Muscle layer of duodenum (tissue), 2 donors: ENCODE results near the gene GPR84.

Experiments used
- H3K27ac ChIP-seq: one replicate; pipeline ENCODE4 v1.7.0; 2013; ENCODE audit warnings: mild to moderate bottlenecking, low read length
- H3K27me3 ChIP-seq: one replicate; pipeline ENCODE4 v1.7.0; 2013; ENCODE audit warnings: low read depth, mild to moderate bottlenecking, control low read depth, low read length
- H3K36me3 ChIP-seq, 2 donors: one replicate each; pipeline ENCODE4 v1.7.0; 2013; ENCODE audit warnings: low read length in 2 of 2, control low read depth in 1 of 2, mild to moderate bottlenecking in 1 of 2; ENCODE audit not compliant: insufficient read depth in 2 of 2, control insufficient read depth in 1 of 2
- H3K4me1 ChIP-seq, 2 donors: one replicate each; pipeline ENCODE4 v1.7.0; 2013; ENCODE audit warnings: low read length in 2 of 2, mild to moderate bottlenecking in 2 of 2, control low read depth in 1 of 2, moderate library complexity in 1 of 2; ENCODE audit not compliant: insufficient read depth in 2 of 2, control insufficient read depth in 1 of 2
- H3K4me3 ChIP-seq, 2 donors: one replicate each; pipeline ENCODE4 v1.7.0; 2013; ENCODE audit warnings: low read length in 2 of 2, low read depth in 1 of 2, mild to moderate bottlenecking in 1 of 2
- H3K9me3 ChIP-seq, 2 donors: one replicate each; pipeline ENCODE4 v1.7.0; 2013; ENCODE audit warnings: low read length in 2 of 2, control low read depth in 1 of 2, mild to moderate bottlenecking in 1 of 2; ENCODE audit not compliant: control insufficient read depth in 1 of 2
- donor health status: healthy.

The GPR84 gene

GRCh38 chr12:54390668-54391551 lies 26.6 kb upstream of the GPR84 start:
- Histone ChIP-seq H3K27me3 (no peaks in the 10 kb centered on the region), H3K4me3 (peak overlapping the region in 1 of 2 donors; percentile 47), H3K4me1 (peaks cover 6 to 17% of the 10 kb centered on the region in 2 donors), H3K27ac (no peak overlapping the region), H3K36me3 (peaks cover 9 to 18% of the 10 kb centered on the region in 2 donors), H3K9me3 (no peaks in the 10 kb centered on the region)

- no peak overlapping the region for H3K4me3 ChIP-seq
Observed at GRCh38 chr12:54390176-54390667, 25.9 kb upstream of the GPR84 start.

GRCh38 chr12:54389607-54390175 lies 25.4 kb upstream of the GPR84 start:
- Histone ChIP-seq H3K27ac (no peak overlapping the region), H3K4me3 (no peak overlapping the region), H3K9me3 (no peaks in the 10 kb centered on the region), H3K36me3 (peaks cover 5 to 6% of the 10 kb centered on the region in 2 donors), H3K4me1 (peaks cover 6 to 13% of the 10 kb centered on the region in 2 donors), H3K27me3 (no peaks in the 10 kb centered on the region)

More at GRCh38 chr12:54390176-54390667, 25.9 kb upstream of the GPR84 start:
- Histone ChIP-seq H3K27me3 (no peaks in the 10 kb centered on the region), H3K4me1 (peaks cover 6 to 13% of the 10 kb centered on the region in 2 donors), H3K36me3 (peaks cover 5 to 11% of the 10 kb centered on the region in 2 donors), H3K27ac (no peak overlapping the region), H3K9me3 (no peaks in the 10 kb centered on the region)

- H3K4me3 ChIP-seq = no peak overlapping the region
- H3K4me1 ChIP-seq = peaks cover 6 to 13% of the 10 kb centered on the region in 2 donors
- H3K36me3 ChIP-seq = peaks cover 5% of the 10 kb centered on the region in 2 donors
- no peaks in the 10 kb centered on the region for H3K9me3 ChIP-seq
- H3K27me3 ChIP-seq = no peaks in the 10 kb centered on the region
- H3K27ac ChIP-seq = no peak overlapping the region
Observed at GRCh38 chr12:54389134-54389508, 24.8 kb upstream of the GPR84 start.

- peaks cover 6 to 13% of the 10 kb centered on the region in 2 donors for H3K4me1 ChIP-seq
- H3K4me3 ChIP-seq = no peak overlapping the region
- H3K27ac ChIP-seq = no peak overlapping the region
- no peaks in the 10 kb centered on the region for H3K9me3 ChIP-seq
- peaks cover 0 to 5% of the 10 kb centered on the region in 2 donors for H3K36me3 ChIP-seq
- no peaks in the 10 kb centered on the region for H3K27me3 ChIP-seq
Observed at GRCh38 chr12:54388237-54389133, 24.2 kb upstream of the GPR84 start.

- no peak overlapping the region for H3K4me3 ChIP-seq
- H3K27ac ChIP-seq = no peak overlapping the region
- no peaks in the 10 kb centered on the region for H3K27me3 ChIP-seq
- peaks cover 6% of the 10 kb centered on the region in 2 donors for H3K4me1 ChIP-seq
- no peaks in the 10 kb centered on the region for H3K36me3 ChIP-seq
- no peaks in the 10 kb centered on the region for H3K9me3 ChIP-seq
Observed at GRCh38 chr12:54387114-54387467, 22.8 kb upstream of the GPR84 start.

GRCh38 chr12:54386403-54387113 lies 22.3 kb upstream of the GPR84 start:
- Histone ChIP-seq H3K4me1 (peaks cover 3 to 6% of the 10 kb centered on the region in 2 donors), H3K4me3 (no peak overlapping the region), H3K9me3 (no peaks in the 10 kb centered on the region), H3K27ac (no peak overlapping the region), H3K36me3 (no peaks in the 10 kb centered on the region), H3K27me3 (no peaks in the 10 kb centered on the region)

GRCh38 chr12:54385251-54385914 lies 21.1 kb upstream of the GPR84 start:
- H3K27ac ChIP-seq = peak overlapping the region; percentile 67
- H3K4me3 ChIP-seq = no peak overlapping the region
- no peaks in the 10 kb centered on the region for H3K9me3 ChIP-seq
- peaks cover 0 to 6% of the 10 kb centered on the region in 2 donors for H3K4me1 ChIP-seq
- H3K27me3 ChIP-seq = no peaks in the 10 kb centered on the region
- no peaks in the 10 kb centered on the region for H3K36me3 ChIP-seq

- peaks cover 0 to 9% of the 10 kb centered on the region in 2 donors for H3K4me1 ChIP-seq
- no peaks in the 10 kb centered on the region for H3K9me3 ChIP-seq
- H3K36me3 ChIP-seq = no peaks in the 10 kb centered on the region
- H3K27me3 ChIP-seq = no peaks in the 10 kb centered on the region
- peak within 1 kb of the TSS in 1 of 2 donors; percentile 6 for H3K4me3 ChIP-seq
- peak within 1 kb of the TSS; percentile 67 for H3K27ac ChIP-seq
Observed at GRCh38 chr12:54384591-54385041, 20.3 kb upstream of the GPR84 start, which contains the start of gene ZNF385A. TSS of gene ZNF385A (minus strand) at chr12:54384733. CDS start at chr12:54384514, 219 bp downstream.

GRCh38 chr12:54383041-54383609 lies 18.8 kb upstream of the GPR84 start:
- H3K27ac ChIP-seq = no peak overlapping the region
- no peaks in the 10 kb centered on the region for H3K36me3 ChIP-seq
- H3K4me3 ChIP-seq = no peak overlapping the region
- no peaks in the 10 kb centered on the region for H3K9me3 ChIP-seq
- H3K4me1 ChIP-seq = peaks cover 9 to 11% of the 10 kb centered on the region in 2 donors
- no peaks in the 10 kb centered on the region for H3K27me3 ChIP-seq
